ENCODE measurements around the gene CNTN5.
"Not testable (repeated sequence)": the region's sequence is repeated elsewhere in the genome, so short reads cannot be mapped to it uniquely, and the experiment has no call there.

CNTN5 gene

DNA sequence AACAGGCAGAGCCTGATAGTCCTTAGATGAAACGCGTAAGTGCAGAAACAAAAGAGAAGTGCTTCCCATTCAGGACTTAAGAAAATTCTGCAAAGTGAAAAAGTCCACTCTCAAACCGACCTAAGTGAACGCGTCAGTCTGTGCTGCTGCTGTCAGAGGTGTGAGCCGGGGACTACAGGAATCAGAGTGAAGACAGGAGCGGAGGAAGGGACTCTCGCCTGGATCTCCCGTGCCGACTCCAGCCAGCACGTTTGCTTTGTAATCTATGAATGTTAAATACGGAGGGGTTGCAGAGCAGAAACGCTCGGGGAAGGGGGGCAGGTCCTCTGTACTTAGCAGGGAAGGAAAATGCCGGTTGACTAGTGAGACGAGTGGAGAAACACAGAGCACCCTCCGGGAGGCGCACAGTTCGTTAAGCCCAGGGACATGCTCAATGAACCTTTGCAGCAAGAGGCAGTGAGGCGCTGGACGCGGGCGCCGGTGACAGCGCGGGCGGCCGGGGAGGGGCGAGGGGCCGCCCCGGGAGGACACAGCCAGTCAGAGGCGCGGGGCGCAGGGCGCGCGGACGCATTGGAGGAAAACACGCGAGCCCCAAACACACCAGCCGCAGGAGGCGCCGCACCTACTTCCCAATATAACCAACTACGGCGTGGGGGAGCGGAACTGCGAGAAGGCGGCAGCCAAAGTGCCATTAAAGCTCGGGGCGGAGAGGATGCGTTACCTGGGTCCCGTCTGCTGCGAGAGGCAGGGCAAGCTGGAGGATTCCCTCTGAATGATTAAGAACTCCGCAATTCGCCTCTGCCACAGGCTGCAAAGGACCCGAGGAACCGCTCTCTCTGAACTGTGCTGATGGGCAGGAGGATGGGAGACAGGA is at the start of gene CNTN5:
CNTN5 (plus strand) TSS at position 598 of the 874 bp plus-strand sequence.
- DNase-seq (ENCODE audit: low spot score), result peak; percentile 54

DNA sequence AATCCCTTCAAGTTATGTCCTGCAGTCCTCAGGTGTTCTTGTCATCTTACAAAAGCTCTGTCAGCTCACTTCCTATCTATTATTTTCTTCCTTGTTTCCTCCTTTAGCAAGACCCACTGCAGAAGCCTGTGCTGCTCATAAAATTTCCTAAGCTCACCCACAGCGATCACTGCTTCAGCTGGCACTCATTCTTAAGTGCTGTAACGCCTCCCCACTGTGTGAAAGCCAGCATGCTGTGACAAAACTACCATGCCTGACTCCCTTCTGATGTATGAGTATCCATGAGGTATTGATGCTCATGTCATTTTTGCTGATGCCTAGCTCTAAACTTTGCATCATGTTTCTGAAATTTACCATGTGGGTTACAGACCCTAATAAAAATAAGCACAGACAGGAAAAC is 41.5 kb upstream of the CNTN5 start:
- DNase-seq (ENCODE audit: low spot score), result no peak

DNA sequence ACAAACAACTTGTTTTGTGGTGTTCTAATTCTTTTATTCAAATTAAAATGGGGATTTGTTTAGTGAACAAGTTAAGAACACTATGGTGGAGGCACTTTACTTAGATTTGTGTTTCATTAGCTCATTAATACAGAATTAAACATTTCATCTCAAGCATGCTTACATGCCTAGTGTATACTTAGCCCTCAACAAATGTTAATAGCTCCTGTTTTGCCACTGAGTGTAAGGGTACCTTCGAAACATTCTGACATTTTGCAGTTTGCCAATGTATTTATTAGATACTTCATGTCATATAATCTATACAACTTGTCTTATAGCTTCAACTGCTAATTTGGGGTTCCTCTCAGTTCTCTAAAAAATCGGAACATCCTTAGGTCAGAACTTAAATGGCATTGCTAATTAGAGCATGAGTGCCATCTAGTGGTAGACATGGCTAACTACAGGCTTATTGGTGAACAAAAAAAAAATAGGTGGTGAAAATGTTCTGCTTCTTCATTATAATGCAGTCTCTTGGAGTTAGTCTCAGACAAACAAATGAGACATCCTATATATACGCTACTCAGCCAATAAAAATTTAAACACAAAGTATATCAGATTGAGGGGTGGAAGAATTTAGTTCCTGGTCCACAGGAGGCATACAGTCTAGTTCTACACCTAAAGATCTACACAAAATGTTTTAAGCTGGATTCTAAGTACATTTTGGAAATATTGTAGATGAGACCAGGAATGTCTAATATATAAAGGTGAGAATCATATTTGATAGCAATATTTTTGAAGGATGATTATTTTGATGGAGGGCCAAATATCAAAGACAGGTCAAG is 4.9 kb upstream of the CNTN5 start:
- DNase-seq (ENCODE audit: low spot score), result peak; percentile 45

DNA sequence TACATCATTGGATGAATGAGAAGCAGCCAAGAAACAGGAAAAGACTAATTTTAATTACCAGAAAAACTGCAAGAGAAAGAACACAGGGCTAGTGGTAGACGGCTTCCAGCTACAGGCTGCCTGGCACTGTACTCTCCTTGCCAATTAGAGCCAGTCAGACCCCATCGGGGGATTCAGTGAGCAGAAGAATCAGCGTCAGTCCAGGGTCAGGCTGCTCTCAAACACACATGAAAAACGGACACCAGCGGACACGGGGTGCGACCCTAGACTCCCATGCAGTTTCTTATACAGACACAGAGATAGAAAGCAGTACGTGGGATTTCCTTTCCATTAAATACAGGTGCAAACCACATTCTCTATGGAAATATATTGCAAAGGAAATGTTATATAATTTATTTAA is 1.1 kb upstream of the CNTN5 start:
- DNase-seq (ENCODE audit: low spot score), result no peak

DNA sequence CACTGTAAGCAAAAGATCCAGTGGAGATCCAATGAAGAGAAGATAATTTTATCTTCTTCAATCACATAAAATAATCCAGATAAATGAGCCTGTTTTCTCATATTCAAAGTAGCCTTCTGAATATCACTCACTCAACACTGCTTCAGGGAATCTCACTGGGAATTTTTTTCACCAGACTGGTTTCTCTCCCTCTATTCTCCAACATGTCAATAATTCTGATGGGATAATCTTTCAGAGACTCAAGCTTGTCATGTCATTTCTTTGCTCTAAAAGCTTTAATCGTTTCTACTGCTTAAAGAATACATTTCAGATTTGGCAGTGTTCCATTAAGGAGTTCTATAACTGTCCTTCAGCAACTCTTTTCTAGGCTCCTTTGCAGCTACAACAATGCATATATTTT is 16.3 kb downstream of the CNTN5 start:
- DNase-seq (ENCODE audit: low spot score), result no peak

DNA sequence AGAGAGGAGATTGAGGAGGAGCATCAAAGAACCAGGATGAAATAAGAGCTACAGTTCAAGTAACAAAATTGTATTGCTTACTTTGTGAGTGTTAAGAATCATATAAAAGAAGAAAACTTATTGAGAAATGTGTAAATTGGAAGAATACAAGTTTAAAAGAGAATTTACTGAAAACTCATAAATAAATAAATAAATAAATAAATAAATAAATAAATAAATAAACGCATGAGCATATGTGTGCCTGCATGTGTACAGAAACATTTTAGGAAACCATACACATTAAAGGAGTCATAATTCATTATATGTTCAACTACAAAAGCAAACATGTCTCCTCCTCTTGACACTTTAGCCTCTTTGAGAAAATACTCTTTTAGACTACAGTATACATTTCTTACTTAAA is 42.6 kb downstream of the CNTN5 start:
- no peak for DNase-seq (ENCODE audit: low spot score)

DNA sequence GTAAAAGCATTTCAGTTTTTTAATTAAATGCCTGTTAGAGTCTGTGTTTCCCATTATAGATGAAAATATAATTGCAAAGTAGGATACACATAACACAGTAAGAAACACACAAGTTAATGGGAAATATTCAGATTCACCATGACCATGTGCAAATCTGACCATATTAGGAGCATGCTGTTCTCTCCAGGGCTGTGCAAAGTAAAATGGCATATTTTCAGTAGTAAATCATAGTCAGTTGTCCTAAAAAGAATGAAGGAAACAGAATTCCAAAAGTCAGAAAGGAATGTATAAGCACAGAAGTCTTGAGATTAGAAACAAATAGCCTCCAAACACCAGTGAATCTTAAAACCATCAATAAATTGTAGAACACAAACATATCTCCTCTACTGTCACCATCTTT is 44.4 kb downstream of the CNTN5 start:
- DNase-seq (ENCODE audit: low spot score), result no peak

DNA sequence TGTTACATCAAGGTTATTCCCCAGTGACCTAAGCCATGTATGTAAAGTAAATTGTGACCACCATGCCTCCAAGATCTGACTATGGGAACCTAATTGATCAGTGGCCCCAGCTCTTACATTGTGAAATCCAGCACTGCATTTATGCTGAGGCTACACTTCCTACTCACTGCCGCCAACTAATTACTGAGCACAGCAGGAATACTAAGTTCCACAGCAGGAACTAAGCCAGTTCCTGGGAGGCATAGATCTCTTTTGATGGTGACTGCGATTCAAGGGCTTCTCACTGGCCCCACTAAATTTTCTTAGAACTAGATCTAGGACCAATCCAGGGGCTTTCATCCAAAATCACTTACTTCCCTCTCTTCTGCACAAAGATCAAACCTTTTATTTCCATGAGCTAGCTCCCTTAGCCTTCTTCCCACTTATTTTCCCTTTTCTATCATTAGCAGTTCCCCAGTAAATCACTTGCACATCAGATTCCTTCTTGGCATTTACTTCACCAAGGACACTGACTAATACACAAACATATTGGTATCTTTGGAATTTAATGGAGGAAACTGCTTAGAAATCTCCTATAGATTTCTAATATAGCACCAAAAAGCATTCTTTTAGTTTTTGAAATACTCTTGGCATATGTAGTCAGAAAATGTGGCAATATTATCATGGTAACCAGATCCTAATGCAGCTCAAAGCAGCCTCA is 46.0 kb downstream of the CNTN5 start:
- no peak for DNase-seq (ENCODE audit: low spot score)

DNA sequence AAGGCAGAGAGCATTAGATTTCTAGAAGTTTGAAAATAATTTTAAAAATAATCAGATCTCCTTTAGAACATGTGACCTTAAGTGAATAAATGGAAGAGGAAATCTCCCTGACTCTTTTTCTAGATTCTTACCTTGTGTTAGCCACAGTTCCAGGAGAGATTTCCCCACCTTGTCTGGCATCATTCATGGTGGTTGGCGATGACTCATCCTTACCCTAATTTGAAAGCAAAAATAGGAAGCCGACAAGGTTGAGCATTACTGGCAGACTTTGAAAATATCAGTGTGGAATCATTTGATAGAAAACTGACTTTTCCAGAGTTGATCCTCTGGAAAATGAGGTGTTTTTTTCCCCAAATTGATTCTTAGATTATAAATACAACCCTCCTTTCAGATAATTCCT is 48.1 kb downstream of the CNTN5 start:
- peak; percentile 7 for DNase-seq (ENCODE audit: low spot score)

DNA sequence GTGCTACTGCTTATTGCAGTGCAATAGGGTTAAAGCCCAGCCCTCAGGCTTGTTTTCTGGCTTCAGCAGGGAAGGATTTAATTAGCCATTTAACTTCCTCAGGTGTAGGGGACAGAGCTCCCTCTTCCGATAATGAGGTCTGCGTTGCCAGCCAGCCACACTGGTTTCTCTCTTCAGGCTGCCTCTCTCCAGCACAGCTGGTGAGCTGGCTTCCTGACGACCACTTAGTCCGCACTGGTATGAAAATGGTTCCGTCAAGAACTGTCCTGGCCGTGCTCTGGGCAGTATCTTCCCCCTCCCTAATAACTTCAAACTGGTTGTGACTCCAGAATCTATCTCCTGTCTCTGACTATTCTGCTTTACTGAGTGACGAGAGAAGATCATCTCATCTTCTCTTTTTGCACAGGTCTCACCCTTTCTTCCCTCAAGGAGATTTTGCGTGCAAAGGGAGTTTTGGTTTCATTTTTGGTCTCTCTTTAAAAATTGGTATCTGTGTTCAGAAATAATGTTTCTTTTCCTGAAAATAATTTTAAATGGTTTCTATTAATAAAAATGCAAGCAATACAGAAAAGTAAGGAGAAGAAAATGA is 49.2 kb downstream of the CNTN5 start:
- DNase-seq (ENCODE audit: low spot score), result peak; percentile 16

DNA sequence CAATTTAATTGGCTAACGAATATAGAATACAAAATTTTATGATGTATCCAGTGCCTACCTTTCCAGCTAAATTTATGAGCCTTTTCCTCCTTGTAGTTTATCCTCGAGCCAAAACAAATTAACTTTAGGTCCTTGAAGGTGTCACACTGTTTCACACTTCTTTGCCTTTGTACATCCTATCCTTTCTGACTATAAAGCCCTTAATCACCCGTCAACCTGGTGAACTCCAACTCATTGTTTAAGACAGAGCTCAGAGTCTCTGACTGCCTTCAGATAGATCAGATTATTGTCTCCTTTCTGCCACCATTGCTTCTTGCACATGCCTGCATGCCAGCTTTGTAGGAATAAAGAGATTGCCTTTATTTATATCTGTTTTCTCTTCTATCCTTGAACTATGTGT is 58.8 kb downstream of the CNTN5 start:
- no peak for DNase-seq (ENCODE audit: low spot score)

DNA sequence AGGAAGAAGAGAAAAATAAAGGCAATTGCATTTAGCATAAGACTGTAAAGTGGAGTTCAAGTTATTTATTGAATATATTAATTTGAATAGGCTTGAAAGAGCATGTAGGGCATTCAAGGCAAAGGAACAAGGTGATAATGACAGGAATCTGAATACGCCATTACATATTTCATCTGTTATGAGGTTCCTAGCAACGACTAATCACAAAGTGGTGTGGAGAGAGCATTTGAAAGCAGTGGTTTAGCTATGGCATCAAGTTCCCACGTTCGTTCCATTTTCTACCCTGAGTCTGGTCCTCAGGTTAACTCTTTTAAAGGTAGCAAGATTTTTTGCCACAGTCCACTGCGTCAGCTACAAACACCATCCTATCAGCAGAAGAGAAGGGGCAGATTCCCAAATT is 59.4 kb downstream of the CNTN5 start:
- no peak for DNase-seq (ENCODE audit: low spot score)

DNA sequence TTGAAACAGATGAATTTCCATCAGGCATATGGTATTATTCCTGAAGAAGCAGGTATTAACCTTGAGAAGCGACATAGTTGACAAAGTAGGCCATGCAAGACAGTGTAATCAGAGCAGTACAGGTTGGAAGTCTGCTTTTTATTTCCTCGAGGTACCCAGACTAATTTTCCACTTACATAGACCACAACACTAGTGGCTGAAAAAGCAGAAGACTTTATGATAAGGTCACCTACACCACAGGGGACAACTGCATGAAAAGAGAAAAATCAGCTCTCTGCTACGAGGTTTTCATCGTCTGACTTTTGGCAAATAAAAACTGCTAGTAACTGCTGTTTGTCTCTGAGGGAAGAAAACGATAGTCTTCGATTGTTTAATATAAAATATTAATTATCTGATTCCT is 77.5 kb downstream of the CNTN5 start:
- no peak for DNase-seq (ENCODE audit: low spot score)

DNA sequence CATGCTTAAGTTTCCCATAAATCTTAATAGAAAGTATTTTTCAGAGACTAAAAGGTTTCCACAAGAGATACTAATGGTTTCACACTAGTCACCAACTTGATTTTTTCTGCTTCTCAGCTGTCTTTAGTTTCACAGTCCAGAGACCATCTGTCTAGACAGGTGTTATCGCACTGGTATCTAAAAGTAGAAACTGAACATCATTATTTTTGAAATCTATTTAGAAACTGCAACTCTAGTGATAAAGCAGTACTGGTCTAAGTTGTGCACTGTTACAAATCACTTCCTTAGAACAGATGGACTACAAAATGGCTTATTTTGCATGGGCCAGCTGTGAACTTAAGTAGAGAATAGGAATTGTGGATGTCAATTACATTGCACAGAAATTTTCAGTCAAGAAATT is 78.0 kb downstream of the CNTN5 start:
- DNase-seq (ENCODE audit: low spot score), result no peak

DNA sequence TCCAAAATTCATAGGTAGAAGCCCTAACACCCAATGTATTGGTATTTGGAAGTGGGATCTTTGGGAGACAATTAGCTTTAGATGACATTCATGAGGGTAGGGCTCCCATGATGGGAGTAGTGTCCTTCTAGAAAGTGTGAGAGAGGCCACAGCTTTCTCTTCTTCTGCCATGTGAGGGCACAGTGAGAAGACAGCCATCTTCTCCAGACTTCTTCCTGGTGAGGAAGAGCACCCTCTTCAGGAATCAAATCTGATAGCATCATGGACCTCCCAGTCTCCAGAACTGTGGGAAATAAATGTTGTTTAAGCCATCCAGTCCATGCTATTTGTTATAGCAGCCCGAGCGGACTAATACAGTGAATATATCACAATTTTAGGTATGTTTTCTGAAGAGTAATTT is 96.9 kb downstream of the CNTN5 start:
- DNase-seq (ENCODE audit: low spot score), result no peak

DNA sequence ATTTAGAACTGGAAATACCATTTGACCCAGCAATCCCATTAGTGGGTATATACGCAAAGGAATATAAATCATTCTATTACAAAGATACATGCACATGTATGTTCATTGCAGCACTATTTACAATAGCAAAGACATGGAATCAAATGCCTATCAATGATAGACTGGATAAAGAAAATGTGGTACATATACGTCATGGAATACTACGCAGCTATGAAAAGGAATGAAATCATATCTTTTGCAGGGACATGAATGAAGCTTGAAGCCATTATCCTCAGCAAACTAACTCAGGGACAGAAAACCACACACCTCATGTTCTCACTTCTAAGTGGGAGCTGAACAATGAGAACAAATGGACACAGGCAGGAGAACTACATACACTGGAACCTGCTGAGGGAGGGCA is 113.1 kb downstream of the CNTN5 start:
- not testable (repeated sequence) for DNase-seq (ENCODE audit: low spot score)

DNA sequence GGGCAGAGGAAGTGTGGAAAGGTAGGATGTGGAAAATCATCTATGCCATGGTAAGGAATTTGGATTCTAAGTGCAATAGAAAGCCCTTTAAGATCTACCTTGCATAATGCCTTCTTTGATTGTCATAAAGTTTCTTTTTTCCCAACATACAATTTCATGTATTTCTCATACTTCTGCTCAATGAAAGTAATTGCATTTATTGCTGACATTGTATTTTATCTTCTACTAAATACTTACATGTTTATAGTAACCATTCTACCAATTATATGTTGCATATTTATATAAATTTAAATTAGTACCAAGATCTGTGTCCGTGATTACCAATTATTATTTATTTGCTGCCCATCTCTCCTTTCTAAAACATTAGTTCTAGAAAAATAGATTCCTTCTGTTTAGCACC is 114.8 kb downstream of the CNTN5 start:
- no peak for DNase-seq (ENCODE audit: low spot score)

DNA sequence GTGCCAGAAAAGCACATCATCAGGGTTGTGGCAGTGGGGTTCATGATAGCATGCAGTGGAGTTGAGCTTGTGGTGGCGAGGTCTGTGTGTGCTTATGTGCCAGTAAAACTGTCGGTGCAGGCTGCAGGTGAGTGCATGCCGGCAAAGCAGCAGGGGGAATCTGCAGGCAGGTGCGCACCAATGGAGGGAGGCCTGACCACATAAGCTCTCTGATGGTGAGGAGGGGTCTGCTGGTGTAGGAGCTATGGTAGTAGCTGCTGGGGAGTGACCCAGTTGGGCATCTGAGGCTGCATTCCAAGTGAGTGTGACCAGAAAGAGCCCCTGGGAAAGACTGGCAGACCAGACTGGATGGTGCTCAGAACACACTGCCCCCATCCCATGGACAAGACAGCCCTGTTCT is 121.5 kb downstream of the CNTN5 start:
- DNase-seq (ENCODE audit: low spot score), result no peak

DNA sequence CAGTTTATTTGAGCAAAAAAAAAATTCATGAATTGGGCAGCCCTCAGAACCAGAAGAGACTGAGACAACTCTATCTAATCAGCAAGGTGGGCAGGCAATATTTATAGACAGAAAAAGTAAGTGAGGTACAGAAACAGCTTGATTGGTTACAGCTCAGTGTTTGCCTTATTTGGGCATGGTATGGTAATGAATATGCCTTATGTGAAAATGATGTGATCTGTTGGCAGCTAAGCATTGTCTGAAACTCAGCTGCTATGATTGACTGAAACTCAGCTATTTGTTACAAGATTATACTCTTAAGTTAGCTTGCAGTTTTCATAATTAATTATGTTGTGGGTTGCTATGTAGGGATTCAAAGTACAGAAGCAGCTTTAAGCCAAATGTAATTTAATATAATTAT is 127.6 kb downstream of the CNTN5 start:
- DNase-seq (ENCODE audit: low spot score), result no peak

DNA sequence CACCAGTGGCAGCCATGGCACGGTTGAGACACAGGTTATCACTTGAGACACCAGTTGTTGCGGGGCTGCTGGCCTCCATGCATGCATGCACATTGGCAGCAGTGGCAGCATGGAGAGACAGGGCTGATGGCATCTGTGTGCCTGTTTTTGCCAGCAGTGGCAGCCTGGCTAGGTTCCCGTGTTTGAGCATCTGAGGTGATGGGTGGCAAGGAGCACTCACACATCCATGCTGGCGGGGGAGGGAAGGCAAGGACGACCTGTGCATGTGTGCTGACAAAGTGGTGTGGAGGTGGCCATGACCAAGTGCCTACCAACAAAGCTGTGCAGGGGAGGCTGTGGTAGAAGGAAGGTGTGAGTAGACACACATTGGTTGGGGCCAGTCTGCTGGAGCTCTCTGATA is 133.5 kb downstream of the CNTN5 start:
- DNase-seq (ENCODE audit: low spot score), result no peak

DNA sequence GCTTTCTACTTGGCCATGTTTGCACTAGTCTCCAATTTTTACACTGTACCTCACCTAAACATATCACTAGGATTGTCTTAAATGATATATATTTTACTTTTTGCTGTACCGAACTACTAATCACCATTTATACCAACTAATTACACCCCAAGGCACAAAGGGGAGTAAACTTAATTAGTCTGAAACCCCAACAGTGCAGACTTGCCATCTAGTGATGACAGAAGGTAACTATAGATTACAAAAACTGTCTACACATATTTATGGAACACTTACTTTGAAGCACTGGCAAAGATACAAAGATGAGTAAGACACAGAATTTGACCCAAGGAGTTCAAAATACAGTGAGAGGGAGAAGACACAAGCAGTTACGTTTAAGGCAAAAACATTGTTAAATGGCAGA is 139.7 kb downstream of the CNTN5 start:
- no peak for DNase-seq (ENCODE audit: low spot score)

DNA sequence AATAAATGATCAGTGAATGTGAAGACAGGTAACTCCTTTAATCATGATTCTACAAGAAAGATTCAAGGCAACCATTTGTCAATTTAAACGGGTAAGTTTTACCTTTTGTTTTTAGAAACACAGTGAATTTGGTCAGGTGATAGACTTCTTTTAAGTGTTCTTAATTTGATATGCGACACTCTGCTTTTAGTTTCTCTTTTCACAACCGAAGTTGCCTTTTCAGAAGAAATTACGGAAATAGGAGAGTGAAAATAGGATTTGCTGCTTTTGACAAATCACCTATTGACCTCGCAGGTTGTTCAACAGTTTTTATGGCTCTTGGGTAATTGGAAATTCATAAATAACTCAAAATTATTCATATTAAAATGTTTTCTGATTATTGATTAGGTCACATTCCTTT is 142.1 kb downstream of the CNTN5 start:
- DNase-seq (ENCODE audit: low spot score), result no peak
